ENCODE results near the gene OPN3. TPM values are rescaled to one million over a fixed set of nuclear protein-coding genes. Genes with fewer than 3 reads are reported as not detected.

Gene OPN3
- total RNA-seq, 1 donor from 2014 or later, result 25.6 TPM

GRCh38 chr1:241679404-241679803 is 39.2 kb upstream of the OPN3 start:
- H3K36me3 Mint-ChIP-seq, result no peaks in the 10 kb centered on the region
- no peaks in the 10 kb centered on the region for H3K9me3 Mint-ChIP-seq

GRCh38 chr1:241678536-241678935 is 38.4 kb upstream of the OPN3 start:
- Mint-ChIP-seq H3K4me1 (ENCODE audit: unreplicated experiment) (no peaks in the 10 kb centered on the region), H3K27ac (no peak overlapping the region), H3K27me3 (peaks cover 13% of the 10 kb centered on the region), H3K36me3 (no peaks in the 10 kb centered on the region), H3K4me3 (no peak overlapping the region), H3K9me3 (no peaks in the 10 kb centered on the region)
- DNase-seq (ENCODE audit: extremely low spot score, unreplicated experiment), result no peak
- TF ChIP-seq, protein P1, sequence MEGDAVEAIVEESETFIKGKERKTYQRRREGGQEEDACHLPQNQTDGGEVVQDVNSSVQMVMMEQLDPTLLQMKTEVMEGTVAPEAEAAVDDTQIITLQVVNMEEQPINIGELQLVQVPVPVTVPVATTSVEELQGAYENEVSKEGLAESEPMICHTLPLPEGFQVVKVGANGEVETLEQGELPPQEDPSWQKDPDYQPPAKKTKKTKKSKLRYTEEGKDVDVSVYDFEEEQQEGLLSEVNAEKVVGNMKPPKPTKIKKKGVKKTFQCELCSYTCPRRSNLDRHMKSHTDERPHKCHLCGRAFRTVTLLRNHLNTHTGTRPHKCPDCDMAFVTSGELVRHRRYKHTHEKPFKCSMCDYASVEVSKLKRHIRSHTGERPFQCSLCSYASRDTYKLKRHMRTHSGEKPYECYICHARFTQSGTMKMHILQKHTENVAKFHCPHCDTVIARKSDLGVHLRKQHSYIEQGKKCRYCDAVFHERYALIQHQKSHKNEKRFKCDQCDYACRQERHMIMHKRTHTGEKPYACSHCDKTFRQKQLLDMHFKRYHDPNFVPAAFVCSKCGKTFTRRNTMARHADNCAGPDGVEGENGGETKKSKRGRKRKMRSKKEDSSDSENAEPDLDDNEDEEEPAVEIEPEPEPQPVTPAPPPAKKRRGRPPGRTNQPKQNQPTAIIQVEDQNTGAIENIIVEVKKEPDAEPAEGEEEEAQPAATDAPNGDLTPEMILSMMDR (conservative IDR thresholded peaks at IDR 0.05), result no peak

More at GRCh38 chr1:241679404-241679803, 39.2 kb upstream of the OPN3 start:
- H3K4me1 Mint-ChIP-seq (ENCODE audit: unreplicated experiment), result no peaks in the 10 kb centered on the region
- DNase-seq (ENCODE audit: extremely low spot score, unreplicated experiment), result no peak
- TF ChIP-seq, protein P1 (conservative IDR thresholded peaks at IDR 0.05), result no peak
- no peak overlapping the region for H3K4me3 Mint-ChIP-seq
- H3K27ac Mint-ChIP-seq, result no peak overlapping the region
- peaks cover 9% of the 10 kb centered on the region for H3K27me3 Mint-ChIP-seq

DNA sequence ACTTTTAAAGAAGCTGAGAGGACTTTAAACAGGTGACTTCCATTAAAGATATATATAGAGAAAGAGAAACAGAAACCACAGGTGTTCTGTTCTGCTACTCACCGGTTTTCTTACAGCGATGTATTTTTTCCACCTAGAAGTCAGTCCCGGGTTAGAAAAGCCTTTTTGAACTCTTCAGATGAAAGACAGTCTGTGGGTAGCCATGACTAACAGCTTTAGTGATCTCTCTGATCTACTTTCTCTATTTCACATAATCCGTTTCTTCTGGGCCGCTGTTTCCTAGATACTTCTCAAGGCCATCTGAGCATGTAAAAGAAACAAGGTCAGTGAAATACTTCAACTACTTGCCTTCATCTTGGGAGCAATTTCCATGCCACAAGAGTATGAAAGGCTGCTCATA is 37.0 kb upstream of the OPN3 start:
- no peak for DNase-seq (ENCODE audit: extremely low spot score, unreplicated experiment)
- Mint-ChIP-seq H3K4me3 (no peak overlapping the region), H3K36me3 (no peaks in the 10 kb centered on the region), H3K27ac (no peak overlapping the region), H3K4me1 (ENCODE audit: unreplicated experiment) (no peaks in the 10 kb centered on the region), H3K27me3 (peaks cover 22% of the 10 kb centered on the region), H3K9me3 (no peaks in the 10 kb centered on the region)
- TF ChIP-seq, protein P1 (conservative IDR thresholded peaks at IDR 0.05), result no peak

DNA sequence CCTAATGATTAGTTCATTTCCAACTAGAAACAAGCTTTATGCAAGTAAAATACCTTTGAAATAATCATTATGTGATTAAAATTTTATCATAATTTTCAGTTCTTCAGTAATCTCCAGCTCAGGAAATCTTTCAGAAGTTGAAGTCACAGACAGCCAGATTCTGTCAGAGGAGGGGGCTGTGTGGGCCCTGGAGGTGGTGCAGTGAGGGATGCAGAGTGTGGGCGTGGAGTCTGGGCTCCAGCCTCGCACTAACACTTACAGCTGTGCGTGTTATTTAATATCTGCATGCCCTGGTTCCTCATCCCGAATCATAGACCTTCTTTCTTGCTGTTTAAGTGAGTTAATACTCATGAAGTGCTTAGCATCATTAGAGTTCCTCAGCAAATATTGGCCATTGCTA is 35.8 kb upstream of the OPN3 start:
- H3K9me3 Mint-ChIP-seq, result no peaks in the 10 kb centered on the region
- no peak overlapping the region for H3K27ac Mint-ChIP-seq
- no peak for DNase-seq (ENCODE audit: extremely low spot score, unreplicated experiment)
- peaks cover 22% of the 10 kb centered on the region for H3K27me3 Mint-ChIP-seq
- no peaks in the 10 kb centered on the region for H3K36me3 Mint-ChIP-seq
- H3K4me3 Mint-ChIP-seq, result no peak overlapping the region
- no peaks in the 10 kb centered on the region for H3K4me1 Mint-ChIP-seq (ENCODE audit: unreplicated experiment)
- TF ChIP-seq, protein P1 (conservative IDR thresholded peaks at IDR 0.05), result no peak

DNA sequence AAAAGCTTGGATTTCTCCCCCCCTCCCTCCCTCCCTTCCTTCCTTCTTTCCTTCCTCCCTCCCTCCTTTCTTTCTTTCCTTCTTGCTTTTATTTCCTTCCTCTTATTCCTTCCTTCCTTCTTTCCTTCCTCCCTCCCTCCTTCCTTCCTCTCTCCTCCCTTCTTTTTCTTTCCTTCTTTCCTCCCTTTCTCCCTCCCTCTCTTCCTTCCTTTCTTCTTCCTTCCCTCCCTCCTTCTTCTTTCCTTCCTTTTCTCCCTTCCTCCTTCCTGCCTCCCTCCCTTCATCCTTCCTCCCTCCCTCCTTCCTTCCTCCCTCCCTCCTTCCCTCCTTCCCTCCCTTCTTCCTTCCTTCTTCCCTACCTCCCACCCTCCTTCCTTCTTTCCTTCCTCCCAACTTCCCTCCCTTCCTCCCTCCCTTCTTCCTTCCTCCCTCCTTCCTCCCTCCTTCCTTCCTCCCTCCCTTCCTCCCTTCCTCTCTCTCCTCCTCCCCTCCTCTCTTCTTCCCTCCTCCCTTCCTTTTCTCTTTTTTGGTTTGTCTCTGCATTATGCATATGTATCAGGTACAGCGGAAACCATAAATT is 34.7 kb upstream of the OPN3 start:
- no peaks in the 10 kb centered on the region for H3K9me3 Mint-ChIP-seq
- peaks cover 18% of the 10 kb centered on the region for H3K27me3 Mint-ChIP-seq
- TF ChIP-seq, protein P1 (conservative IDR thresholded peaks at IDR 0.05), result no peak
- no peaks in the 10 kb centered on the region for H3K36me3 Mint-ChIP-seq
- no peaks in the 10 kb centered on the region for H3K4me1 Mint-ChIP-seq (ENCODE audit: unreplicated experiment)
- H3K27ac Mint-ChIP-seq, result no peak overlapping the region
- DNase-seq (ENCODE audit: extremely low spot score, unreplicated experiment), result no peak
- H3K4me3 Mint-ChIP-seq, result no peak overlapping the region

DNA sequence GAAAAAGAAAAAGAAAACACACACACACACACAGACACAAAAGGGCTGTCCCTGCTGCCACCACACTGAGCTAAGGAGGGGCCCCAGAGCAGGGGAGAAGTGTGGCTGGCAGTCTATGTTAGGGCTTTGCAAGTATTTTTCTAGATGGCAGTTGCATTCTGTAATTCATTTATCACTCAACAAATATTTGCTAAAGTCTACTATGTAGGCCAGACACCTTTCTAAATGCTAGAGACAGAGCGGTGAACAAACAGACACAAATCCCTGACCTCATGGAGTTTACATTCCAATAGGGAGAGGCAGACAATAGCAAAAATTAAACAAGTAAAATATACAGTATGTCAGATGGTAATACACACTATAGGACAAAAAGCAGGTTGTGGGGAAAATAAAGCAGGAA is 32.1 kb upstream of the OPN3 start:
- peaks cover 18% of the 10 kb centered on the region for H3K27me3 Mint-ChIP-seq
- DNase-seq (ENCODE audit: extremely low spot score, unreplicated experiment), result no peak
- no peaks in the 10 kb centered on the region for H3K9me3 Mint-ChIP-seq
- no peak overlapping the region for H3K27ac Mint-ChIP-seq
- TF ChIP-seq, protein P1 (conservative IDR thresholded peaks at IDR 0.05), result no peak
- H3K4me1 Mint-ChIP-seq (ENCODE audit: unreplicated experiment), result no peaks in the 10 kb centered on the region
- H3K4me3 Mint-ChIP-seq, result no peak overlapping the region
- H3K36me3 Mint-ChIP-seq, result no peaks in the 10 kb centered on the region
